Activated T-helper 17 cell treated with anti-CD3 and anti-CD28 coated beads, Interleukin-2, amount 50 U/mL, for 72 hours (primary cell): ENCODE data around the gene MBP. TPM values are rescaled to one million over a fixed set of nuclear protein-coding genes. Genes with fewer than 3 reads are reported as not detected.

ENCODE experiments used
- ATAC-seq: fragments of 150-1000 bp; cut with Tn5 transposase; replicated peaks from 2 replicates; pipeline ENCODE4 v1.10.0; 2021; ENCODE audit warnings: mild to moderate bottlenecking, moderate library complexity
- H3K27ac Mint-ChIP-seq: one replicate; pipeline ENCODE4 v1.8.0; 2022; ENCODE audit warnings: mixed read lengths
- H3K27me3 Mint-ChIP-seq: one replicate; pipeline ENCODE4 v1.8.0; 2022; ENCODE audit warnings: mixed read lengths
- H3K36me3 Mint-ChIP-seq: one replicate; pipeline ENCODE4 v1.8.0; 2022; ENCODE audit warnings: low read depth, mild to moderate bottlenecking, mixed read lengths
- H3K4me1 Mint-ChIP-seq: one replicate; pipeline ENCODE4 v1.8.0; 2022; ENCODE audit warnings: mixed read lengths
- H3K4me3 Mint-ChIP-seq: one replicate; pipeline ENCODE4 v1.8.0; 2022; ENCODE audit warnings: mild to moderate bottlenecking, mixed read lengths
- H3K9me3 Mint-ChIP-seq: one replicate; pipeline ENCODE4 v1.8.0; 2022; ENCODE audit warnings: mixed read lengths
- total RNA-seq, 2 donors: library from RNA; stranded (reverse); gene quantifications; one replicate each; pipeline ENCODE4 v1.2.3, GENCODE V29; 2022

MBP gene
- total RNA-seq, 2 donors from 2014 or later, result 55.7 to 66.5 TPM

DNA sequence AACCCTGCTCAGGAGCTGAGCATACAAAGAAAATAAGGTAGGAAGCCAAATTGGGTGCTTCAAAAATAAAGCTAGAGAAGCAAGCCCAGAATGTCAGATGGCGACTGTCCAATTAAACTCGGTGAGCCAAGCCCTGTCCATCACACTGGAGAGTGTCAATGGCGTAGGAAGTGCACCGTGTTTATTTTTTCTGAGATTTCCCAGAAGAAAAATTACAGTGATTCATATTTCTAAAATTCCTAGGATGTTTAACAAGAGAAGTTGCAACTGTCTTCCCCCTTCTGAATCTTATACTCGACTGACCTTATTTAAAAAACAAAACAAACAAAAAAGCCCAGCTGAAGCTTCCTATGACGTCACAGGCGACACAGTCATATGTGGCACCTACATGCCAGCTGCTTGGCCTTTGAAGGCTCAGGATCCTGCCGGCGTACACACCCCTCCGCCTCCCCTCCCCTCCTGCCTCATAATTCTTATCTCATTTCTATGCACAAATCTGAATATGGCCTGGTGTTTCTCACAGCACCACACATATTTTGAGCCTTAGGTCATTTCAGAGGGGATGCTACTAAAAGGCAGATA, 60.8 kb downstream of the MBP start:
- Mint-ChIP-seq H3K27me3 (no peaks in the 10 kb centered on the region), H3K27ac (peak overlapping the region; percentile 100), H3K4me1 (peaks cover 66% of the 10 kb centered on the region), H3K9me3 (no peaks in the 10 kb centered on the region), H3K4me3 (peak overlapping the region; percentile 88), H3K36me3 (peaks cover 69% of the 10 kb centered on the region)
- ATAC-seq, result peak; percentile 26

DNA sequence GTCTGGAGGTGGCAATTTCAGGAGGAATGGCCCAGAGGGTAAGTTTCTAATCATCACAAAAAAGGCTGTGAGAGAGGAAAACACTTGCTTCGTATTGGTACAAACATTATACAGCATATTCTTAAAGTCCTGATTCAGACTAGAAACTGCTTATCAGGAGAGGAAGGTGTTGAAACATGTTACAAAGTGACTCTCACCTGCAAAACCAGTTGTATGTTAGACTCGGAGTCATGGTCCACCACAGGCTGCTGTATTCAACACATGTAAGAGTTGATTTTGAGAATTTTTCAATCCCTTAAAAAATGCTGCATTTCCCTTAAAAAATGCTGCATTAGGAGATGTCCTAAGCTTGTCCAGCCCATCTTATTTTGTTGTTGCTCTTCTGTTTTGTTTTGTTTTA, 61.5 kb downstream of the MBP start:
- no peaks in the 10 kb centered on the region for H3K9me3 Mint-ChIP-seq
- no peak for ATAC-seq
- H3K27me3 Mint-ChIP-seq, result no peaks in the 10 kb centered on the region
- H3K36me3 Mint-ChIP-seq, result peaks cover 72% of the 10 kb centered on the region
- peak overlapping the region; percentile 100 for H3K27ac Mint-ChIP-seq
- H3K4me1 Mint-ChIP-seq, result peaks cover 63% of the 10 kb centered on the region
- H3K4me3 Mint-ChIP-seq, result peak overlapping the region; percentile 88

DNA sequence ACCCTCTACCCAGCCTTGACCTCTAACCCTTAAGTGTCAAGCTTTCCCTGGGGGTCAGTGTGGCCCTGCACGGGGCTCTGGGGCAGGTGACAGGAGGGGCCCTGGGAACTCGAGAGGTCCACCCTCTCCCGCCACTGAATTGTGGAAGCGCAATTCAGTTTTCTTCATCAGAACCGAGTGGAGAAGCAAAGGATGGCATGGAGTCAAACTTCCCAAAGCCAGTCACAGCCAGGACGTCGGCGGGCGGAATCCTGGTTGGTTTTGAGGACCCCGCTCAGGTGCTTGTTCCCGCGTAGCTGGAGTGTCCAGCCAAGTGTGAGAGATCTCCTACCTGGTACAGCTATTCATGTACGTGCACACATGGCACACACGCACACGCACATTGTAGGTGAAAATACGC, 62.0 kb downstream of the MBP start:
- Mint-ChIP-seq H3K4me3 (peak overlapping the region; percentile 88), H3K4me1 (peaks cover 66% of the 10 kb centered on the region)
- ATAC-seq, result no peak

DNA sequence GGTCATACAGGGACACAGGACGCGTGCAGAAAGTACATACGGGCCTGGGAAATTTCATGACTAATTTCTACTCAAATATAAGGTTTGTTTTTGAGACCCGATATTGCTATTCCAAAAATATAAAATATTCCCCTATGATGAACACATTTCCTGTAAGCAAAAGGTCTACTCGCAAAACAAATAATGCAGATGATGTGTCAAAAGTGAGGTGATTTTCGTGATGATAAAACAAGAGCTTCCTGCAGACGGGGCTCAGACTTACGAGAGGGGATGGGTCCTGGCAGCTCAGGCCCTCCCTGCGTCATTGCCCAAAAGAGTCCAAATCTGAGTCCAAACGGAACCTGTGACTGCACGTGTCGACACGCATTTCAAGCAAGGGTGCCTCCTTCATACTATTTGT, 62.7 kb downstream of the MBP start:
- Mint-ChIP-seq H3K9me3 (no peaks in the 10 kb centered on the region), H3K36me3 (peaks cover 75% of the 10 kb centered on the region), H3K27me3 (no peaks in the 10 kb centered on the region), H3K4me1 (peaks cover 69% of the 10 kb centered on the region), H3K4me3 (peak overlapping the region; percentile 88), H3K27ac (peak overlapping the region; percentile 100)
- peak; percentile 9 for ATAC-seq

More for the DNA sequence above, 62.0 kb downstream of the MBP start:
- peak overlapping the region; percentile 100 for H3K27ac Mint-ChIP-seq
- no peaks in the 10 kb centered on the region for H3K9me3 Mint-ChIP-seq
- H3K27me3 Mint-ChIP-seq, result no peaks in the 10 kb centered on the region
- H3K36me3 Mint-ChIP-seq, result peaks cover 75% of the 10 kb centered on the region

DNA sequence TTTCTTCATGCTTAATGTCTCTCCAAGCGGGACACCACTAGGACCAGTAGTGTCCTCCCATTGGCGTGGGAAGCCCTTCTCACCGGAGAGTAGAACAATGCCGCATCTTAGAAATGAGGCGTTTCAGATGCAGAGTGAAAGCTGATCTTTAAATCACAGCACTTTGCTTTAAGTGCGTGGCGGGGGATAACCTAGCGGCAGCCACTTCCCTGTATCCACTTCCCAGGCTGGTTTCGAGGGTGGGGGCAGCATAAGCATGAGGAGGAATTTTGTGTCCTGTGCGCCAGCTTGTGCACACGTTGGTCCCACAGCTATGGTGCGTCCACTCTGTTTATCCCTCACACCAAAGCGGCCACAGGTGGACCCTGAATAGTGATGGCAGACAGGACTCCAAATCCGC, 63.1 kb downstream of the MBP start:
- Mint-ChIP-seq H3K27me3 (no peaks in the 10 kb centered on the region), H3K4me1 (peaks cover 72% of the 10 kb centered on the region), H3K27ac (peak overlapping the region; percentile 100), H3K9me3 (no peaks in the 10 kb centered on the region), H3K36me3 (peaks cover 80% of the 10 kb centered on the region), H3K4me3 (peak overlapping the region; percentile 88)
- ATAC-seq, result no peak

DNA sequence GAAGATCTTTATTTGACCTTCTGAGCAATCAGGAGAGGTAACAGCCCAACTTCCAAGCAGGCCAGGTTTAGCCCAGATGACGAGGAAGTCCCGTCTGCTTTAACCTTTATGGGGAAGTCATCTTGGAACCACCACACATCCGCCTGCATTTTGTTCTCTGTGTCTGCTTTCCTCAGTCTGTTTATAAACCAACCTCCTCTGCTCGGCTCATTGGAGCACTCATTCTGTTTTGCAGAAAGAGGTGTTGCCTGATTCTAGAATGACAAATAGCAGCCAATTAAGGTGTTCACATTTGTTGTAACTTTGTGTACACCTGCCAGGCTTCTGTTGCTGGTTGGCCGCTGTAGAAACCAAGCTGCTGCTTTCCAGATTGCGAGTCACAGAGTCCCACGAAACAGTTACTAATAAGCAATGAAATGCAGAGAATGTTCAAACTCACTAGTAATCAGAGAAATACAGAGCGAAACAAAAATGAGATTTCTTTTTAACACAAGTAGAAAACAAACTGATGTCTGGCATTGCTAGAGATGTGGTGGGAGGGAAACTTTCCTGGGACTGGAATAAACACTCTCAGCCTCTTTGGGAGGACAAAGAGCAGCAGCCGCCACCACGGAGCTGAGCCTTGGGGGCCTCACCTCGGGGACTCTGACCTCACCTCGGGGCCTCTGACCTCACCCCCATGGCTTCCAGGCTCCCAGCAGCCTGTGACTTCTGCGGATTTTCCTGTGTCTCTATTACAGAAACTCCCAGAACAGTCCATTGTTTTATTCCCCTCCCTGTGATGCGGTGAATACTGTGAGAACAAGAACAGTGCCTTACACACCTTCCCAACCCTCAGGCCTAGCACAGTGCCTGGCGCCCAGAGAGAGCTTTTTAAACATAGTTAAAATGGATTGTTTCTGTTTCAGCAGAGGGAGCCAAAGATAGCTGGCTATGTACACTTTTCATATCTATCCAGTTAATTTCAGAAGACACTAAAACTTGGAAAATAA, 64.0 kb downstream of the MBP start:
- Mint-ChIP-seq H3K9me3 (no peaks in the 10 kb centered on the region), H3K27ac (peak overlapping the region; percentile 100), H3K27me3 (no peaks in the 10 kb centered on the region), H3K4me1 (peaks cover 72% of the 10 kb centered on the region), H3K4me3 (peak overlapping the region; percentile 88), H3K36me3 (peaks cover 82% of the 10 kb centered on the region)
- peak; percentile 28 for ATAC-seq

DNA sequence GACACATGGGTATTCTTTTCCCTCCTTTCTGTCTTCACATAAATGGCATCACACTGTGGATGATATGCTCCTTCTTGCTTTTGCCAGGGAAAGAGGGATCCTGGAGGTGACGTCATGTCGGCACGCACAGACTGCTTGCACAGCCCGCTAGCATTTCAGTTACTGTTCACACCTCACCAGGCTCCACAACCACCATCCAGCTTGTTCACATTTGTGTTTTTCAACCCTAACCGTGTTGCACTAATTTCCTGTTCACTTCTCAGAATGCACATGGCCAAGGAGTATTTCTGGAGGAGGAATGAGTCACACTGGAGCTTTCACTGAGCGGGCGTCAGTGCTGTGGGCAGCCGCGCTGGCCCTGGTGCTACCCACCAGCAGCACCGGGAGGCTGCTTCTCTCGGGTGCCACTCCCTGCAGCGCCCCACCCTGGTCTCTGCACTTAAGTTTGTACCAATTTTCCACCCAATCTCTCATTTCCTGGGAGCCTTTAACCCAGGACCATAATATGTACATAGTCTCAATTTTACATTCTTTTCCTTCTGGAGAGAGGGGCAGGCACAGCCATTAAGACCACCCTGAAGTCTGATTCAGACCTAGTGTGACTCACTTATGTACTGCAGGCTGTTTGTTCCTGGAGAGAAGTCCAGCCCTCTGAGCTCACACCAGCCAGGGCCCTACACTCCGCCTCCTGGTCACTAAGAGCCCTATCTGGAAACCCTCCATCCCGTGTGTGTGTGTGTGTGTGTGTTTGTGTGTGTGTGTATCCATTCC, 65.1 kb downstream of the MBP start:
- Mint-ChIP-seq H3K9me3 (no peaks in the 10 kb centered on the region), H3K27me3 (no peaks in the 10 kb centered on the region), H3K27ac (peak overlapping the region; percentile 100), H3K4me1 (peaks cover 79% of the 10 kb centered on the region), H3K36me3 (peaks cover 91% of the 10 kb centered on the region), H3K4me3 (peak overlapping the region; percentile 88)
- ATAC-seq, result peak; percentile 55

DNA sequence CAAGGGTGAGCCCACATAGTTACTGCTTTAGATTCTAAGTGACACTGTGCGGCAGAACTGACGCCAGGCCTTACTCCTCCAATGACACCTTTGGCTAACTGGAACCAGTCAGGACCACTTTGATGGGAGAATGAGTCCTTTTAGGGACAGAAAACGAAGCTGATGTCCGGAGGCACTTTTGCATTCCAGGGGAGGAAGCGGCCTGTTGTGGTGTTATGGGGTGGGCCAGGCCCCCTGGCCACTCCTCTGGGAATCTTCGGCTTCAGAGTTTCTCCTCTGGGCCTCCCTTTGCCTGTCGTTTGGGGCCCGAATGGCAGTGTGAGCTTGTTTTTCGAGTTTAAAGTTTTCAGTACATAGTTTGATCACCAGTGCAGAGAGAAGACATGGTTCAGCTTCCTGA, 65.9 kb downstream of the MBP start:
- ATAC-seq, result no peak
- Mint-ChIP-seq H3K36me3 (peaks cover 93% of the 10 kb centered on the region), H3K4me3 (peak overlapping the region; percentile 88), H3K27ac (peak overlapping the region; percentile 100), H3K27me3 (no peaks in the 10 kb centered on the region), H3K4me1 (peaks cover 80% of the 10 kb centered on the region), H3K9me3 (no peaks in the 10 kb centered on the region)

DNA sequence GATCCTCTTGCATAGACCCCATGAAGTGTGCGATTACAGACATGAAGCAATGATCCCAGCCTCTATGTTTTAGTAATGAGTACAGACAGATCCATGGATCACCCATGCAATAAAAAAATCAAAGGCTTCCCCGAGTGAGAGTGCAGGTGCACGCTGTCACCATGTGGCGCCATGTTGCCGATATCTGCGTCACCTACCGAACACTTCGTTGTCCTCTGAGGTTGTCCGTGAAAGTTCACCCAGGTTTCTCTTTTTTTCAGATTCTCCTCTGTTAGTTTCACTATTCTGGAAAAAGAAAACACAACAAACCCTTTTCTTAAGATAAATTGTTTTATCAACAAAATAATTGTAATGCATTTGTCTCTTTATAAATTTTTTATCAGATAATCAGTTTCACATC, 66.5 kb downstream of the MBP start:
- H3K27ac Mint-ChIP-seq, result peak overlapping the region; percentile 100
- H3K4me3 Mint-ChIP-seq, result peak overlapping the region; percentile 88
- peaks cover 93% of the 10 kb centered on the region for H3K36me3 Mint-ChIP-seq
- no peak for ATAC-seq
- H3K27me3 Mint-ChIP-seq, result no peaks in the 10 kb centered on the region
- H3K4me1 Mint-ChIP-seq, result peaks cover 79% of the 10 kb centered on the region
- H3K9me3 Mint-ChIP-seq, result no peaks in the 10 kb centered on the region

DNA sequence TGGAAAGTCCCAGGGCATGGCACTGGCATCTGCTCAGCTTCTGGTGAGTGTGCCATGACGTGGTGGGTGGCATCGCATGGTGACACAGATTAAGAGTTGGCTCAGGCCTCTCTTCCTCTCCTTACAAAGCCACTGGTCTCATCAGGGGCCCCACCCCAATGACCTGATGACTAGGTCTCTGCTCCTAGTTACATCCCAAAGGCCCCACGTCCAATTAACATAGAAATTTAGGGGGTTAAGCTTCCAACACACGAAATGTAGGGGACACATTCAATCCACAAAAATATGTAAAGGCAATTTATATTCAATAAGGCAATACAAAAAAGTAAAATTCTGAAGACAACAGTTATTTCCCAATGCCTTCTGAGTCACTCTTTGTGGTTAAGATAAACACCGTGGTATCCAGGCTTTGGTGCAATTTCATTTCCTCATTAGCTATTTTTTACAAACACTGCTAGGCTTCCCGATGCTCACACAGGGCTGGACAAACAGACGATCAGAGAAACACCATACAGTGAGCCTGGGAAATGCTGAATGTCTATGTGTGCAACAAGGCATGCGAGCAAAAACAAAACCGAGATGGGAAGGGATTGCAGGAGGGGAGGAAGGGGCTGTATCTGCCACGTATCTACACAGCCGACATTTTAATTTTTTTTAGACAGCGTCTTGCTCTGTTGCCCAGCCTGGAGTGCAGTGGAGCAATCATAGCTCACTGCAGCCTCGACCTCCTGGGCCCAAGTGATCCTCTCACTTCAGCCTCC, 67.2 kb downstream of the MBP start:
- ATAC-seq, result peak; percentile 37
- no peaks in the 10 kb centered on the region for H3K27me3 Mint-ChIP-seq
- peak overlapping the region; percentile 100 for H3K27ac Mint-ChIP-seq
- H3K4me3 Mint-ChIP-seq, result peak overlapping the region; percentile 88
- no peaks in the 10 kb centered on the region for H3K9me3 Mint-ChIP-seq
- peaks cover 77% of the 10 kb centered on the region for H3K4me1 Mint-ChIP-seq
- H3K36me3 Mint-ChIP-seq, result peaks cover 92% of the 10 kb centered on the region

DNA sequence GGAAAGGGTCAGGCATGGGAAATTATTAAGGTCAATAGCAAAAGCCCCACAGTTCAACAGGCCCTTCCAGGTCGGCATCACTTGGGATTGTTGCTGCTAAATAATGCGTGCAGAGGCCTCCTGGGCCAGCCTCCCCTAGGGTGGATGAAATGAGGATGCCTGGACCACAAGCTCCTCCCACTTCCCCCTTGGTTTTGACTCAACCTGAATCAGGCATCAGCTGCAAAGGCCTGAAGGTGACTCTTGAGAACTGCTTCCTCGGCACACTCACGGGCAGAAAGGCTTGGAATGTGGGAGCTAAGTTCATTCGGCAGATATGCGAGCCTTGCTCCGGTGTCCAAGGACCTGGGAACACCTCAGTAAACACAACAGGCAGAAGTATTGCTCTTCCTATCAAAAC, 69.3 kb downstream of the MBP start:
- Mint-ChIP-seq H3K4me1 (peaks cover 67% of the 10 kb centered on the region), H3K27me3 (no peaks in the 10 kb centered on the region), H3K27ac (peak overlapping the region; percentile 100), H3K36me3 (peaks cover 84% of the 10 kb centered on the region), H3K9me3 (no peaks in the 10 kb centered on the region), H3K4me3 (peak overlapping the region; percentile 88)
- ATAC-seq, result peak; percentile 50

DNA sequence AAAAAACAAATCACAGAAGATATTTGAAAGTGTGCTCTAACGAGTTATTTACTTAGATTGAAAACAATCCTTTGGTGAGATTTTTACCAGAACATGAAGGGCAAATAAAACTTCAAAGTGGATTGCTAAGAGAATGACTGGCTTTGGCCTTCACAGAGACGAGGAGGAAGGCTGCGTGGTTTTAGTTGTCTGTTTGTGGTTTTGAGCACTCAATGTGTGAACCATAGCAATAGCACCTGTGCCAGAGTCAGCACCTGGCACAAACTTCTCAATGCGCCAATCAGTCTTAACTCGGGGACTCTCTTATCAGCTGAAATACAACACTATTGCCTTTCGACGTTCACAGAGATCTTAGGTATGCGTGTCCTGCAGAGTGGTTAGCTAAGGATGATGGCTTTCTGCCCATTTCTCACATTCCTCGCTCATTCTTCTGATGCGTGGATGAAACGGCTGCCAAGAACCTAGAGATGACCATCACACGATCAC, 70.0 kb downstream of the MBP start:
- Mint-ChIP-seq H3K36me3 (peaks cover 77% of the 10 kb centered on the region), H3K27ac (peak overlapping the region; percentile 100), H3K27me3 (no peaks in the 10 kb centered on the region), H3K4me3 (peak overlapping the region; percentile 88), H3K9me3 (no peaks in the 10 kb centered on the region), H3K4me1 (peaks cover 67% of the 10 kb centered on the region)
- ATAC-seq, result peak; percentile 56

DNA sequence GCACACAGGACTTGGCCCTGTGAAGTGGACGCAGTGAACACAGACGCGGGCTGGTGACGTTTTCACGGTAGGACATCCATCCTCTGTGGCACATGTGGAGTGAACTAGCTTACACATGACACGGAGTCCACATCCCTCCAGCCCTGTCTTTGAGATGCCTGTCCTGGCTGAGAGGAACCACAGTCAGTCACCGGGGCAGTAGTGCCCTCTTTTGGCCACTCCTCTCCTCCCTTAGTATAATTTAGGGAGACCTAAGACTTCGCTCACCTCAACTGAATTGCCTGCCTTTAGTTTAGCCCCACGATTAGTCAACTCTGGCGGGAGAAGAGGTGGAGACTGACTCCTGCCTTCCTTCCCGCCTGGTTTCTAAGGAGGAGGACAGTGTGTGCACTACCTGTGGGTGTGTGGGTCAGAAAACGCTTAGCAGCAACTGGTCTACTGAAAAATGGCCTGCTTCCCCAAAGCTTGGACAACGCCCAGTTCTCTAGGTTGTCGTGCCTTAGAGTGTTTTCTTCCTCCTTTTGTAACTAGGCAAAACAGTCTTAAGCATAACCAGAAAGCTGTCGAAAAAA, 70.6 kb downstream of the MBP start:
- Mint-ChIP-seq H3K4me3 (peak overlapping the region; percentile 88), H3K4me1 (peaks cover 67% of the 10 kb centered on the region), H3K27me3 (no peaks in the 10 kb centered on the region), H3K36me3 (peaks cover 71% of the 10 kb centered on the region), H3K9me3 (no peaks in the 10 kb centered on the region), H3K27ac (peak overlapping the region; percentile 100)
- ATAC-seq, result peak; percentile 30
